HG03095 (cell line): Measurements from ENCODE around the gene LGR4.
"Not testable (repeated sequence)": the region's sequence is repeated elsewhere in the genome, so short reads cannot be mapped to it uniquely, and the experiment has no call there.

Source experiments
- ATAC-seq: cut with Tn5 transposase; IDR thresholded peaks from one replicate; pipeline ENCODE4 v1.9.1; 2021; ENCODE audit warnings: moderate library complexity; ENCODE audit not compliant: unreplicated experiment

Gene LGR4

DNA sequence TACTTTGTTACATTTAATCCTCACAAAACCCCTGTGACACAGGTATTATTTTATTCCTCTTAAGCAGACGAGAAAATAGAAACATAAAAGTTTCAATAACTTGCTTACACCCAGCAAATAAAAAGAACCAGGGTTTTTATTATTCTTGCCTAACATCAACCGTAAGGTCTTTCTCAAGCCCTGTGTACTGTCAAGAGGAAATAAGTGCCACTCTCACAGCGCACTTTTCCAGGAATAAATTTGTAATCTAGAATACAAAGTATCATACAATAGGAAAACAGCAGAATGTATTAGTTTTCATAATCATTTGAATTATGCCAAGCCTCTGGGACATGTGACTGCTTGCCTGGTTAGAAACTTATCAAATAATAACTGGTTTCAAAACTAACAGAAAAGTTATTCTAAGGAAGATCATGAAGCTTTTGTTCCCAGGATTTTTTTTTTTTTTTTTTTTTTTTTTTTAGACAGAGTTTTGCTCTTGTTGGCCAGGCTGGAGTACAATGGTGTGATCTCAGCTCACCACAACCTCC lies 117.0 kb downstream of the LGR4 start:
- no peak for ATAC-seq

DNA sequence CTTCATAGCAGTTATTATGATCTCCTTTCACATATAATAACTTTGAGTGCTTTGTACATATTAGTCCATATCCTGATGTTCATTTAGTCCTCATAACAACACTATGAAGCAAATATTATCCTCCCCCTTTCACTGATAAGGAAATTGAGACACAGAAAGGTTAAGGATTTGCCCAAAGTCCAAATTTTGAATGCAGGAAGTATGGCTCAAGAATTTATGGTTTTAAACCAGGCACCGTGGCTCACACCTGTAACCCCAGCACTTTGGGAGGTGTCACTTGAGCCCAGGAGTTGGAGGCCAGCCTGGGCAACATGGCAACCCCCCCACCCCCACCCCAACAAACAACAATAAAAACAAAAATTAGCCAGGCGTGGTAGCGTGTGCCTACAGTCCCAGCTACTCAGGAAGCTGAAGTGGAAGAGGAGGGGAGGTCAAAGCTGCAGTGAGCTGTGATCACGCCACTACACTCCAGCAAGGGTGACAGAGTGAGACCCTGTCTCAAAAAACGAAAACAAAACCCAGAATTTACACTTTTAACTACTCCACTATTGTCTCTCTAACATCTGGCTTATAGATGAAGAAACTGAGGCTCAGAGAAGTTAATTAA lies 118.1 kb downstream of the LGR4 start:
- no peak for ATAC-seq

DNA sequence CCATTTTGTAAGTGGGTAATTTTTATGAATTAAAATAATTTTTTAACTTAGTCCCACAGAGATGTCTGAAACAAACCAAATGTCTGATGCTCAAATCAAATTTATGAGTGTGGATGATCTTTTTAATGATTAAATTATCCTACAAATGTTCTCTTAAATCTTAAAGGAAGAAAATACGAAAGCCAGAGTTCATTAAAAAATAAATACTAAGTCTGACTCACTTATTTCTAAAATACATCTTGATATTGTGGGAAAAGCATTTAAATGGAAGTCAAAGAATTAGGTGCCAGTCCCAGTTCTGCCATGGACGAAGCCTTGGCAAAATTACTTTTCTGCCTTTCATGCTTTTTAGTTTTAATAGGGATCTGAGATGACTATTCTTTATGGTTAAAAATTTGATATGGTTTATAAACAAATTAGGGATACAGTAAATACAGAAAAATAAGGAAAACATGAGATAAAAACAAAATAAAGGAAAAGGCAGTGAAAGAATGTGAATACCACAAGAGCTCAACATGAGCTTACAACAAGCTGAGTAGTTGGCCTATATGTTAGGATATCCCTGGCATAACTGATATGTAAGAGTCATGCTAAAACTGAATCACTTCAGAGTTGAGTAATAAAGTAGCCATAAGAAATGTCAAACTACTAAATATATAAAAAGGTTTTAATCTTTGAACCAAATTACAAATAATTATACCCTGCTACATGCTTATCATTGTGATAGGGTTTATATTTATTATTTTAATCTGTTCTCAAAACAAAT lies 118.8 kb downstream of the LGR4 start:
- no peak for ATAC-seq

DNA sequence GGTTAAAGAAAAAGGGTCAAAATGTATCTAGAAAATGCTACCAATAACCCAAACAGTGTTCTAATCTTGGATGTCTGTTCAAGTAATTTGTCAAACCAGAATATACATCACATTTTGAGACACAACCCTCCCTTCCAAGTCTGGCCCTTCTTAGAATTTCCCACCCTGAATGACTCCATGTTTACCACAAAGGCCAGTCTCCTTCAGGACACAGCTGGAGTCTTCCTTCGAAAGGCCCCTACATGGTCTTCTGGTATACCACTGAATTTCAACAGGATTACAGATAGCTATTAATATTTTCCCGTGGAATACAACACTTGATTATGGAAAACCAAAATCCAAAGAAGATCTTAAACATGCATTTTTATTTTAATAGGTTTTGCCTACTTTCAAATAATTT lies 119.8 kb downstream of the LGR4 start:
- ATAC-seq, result no peak

DNA sequence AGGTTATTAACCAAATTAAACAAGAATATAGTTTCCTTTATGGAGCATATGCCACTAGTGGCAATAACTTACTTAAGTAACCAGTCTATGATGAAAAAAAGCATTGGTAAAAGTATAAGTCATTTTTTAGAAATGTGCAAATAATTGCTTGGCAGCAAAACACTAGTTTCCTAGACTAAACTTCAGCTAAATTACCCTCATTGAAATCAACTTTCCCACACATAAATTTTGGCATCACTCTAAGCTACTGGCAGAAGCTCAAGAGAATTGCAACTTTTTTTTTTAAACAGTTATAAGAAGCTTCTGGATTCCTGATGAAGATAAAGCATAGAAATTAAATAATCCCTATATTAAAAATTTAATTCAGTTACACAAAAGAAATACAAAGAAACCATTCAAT lies 122.1 kb downstream of the LGR4 start:
- no peak for ATAC-seq

DNA sequence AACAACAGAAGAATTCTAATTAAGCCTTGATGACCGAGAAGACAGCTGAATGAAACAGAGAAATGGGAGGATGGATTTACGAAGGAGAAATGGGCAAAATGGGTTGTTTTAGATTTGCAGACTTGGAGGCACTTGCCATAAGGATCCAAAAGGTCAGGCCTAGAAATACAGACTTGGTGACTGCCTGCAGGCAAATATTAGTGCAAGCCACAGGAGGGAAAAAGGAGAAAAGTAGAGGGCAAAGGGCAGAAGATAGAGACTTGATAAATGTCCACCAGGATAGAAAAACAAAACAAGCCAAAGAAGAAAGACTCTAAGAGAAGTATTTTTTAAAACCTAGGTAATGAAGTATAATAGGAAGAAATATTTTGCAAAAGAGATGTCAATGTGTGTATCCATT lies 122.7 kb downstream of the LGR4 start:
- ATAC-seq, result no peak

DNA sequence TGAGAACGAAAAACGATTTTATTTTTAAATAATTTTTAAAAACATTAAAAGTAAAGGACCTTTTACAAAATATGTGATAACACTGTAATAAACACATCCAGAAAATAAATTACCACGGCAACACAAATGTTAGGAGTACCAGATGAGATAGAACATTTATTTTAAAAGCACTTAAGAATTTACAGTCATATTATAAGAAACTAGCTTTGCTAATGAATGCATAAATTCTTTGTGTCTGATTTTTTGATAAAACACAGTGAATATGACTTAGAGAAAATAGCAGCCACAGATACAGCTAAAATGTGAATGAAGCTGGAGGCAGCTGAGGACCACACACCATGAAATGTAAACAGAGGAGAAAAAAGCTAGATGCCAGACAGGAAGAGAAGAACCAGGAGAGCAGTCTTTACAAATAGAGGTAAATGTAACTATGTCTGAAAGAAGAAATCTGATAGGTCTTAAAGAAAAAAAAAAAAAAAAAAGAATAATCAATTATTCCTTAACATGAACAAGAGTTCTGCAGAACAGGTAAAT lies 124.2 kb downstream of the LGR4 start:
- no peak for ATAC-seq

DNA sequence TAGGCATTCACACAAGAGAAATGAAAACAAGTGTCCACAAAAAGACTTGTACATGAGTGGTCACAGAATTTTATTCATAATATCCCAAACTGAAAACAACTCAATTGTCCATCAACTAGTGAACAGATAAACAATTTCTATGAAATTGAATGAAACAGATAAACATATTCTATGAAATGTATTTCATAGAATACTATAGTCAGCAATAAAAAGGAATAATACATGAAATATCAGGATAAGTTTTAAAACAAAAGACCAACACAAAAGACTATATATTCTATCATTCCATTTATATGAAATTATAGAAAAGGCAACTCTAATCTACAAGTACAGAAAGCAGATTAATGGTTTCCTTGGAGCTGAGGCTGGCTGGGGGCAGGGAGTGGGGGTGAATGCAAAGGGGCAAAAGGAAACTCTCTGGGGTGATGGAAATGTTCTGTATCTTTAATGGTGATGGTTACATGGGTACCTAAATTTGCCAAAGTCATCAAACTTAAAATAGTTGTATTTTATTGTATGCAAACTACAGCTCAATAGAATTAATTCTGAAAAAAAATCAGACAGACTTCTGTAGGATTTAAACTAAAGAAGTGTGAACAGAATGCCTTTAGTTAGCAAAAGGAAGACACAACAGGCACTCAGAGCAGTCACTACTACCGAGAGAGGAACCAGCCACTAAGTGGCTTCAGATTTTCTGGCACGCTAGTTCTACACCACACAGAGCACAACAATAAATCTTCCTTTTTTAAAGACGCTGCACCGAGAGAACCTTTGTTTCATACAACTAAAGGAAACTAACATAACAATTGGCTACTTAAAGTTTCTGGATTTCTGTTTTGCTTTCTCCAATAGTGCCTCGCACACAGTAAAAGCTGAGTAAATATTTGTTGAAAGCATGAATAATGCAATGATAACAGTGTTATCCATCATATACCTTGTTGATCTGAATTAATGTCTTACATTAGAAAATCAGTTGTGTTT lies 124.9 kb downstream of the LGR4 start:
- ATAC-seq, result no peak

DNA sequence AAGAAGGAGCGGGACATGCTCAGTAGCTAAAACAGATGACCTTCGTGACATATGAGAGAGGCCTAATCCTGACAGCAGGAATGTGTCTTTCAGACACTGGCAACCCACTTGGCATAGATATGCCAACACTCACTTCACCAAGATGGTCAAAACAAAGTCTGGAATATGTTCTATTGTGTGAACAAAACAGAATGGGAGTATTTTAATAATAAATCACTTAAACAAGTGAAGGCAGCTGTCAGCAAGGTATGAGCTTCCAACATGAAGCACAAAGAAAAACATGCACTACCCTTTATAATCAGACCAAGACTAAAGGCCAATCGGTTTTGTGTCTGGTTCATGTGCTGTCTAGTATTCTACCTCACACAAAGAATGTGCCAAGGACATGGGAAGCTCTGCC lies 132.6 kb downstream of the LGR4 start:
- ATAC-seq, result no peak

DNA sequence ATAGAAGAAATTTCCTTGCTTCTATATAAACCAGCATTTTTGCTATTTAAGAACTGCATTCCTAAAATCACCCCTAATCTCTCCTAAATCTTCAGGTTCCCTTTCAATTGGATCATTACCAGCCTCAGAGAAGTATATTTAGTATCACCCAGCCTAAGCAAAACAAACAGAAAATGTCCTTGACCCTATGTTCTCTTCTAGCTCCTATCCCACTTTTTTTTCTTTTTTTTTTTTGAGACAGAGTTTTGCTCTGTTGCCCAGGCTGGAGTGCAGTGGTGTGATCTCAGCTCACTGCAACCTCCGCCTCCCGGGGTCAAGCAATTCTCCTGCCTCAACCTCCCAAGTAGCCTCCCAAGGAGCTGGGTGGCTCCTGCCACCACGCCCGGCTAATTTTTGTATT lies 137.8 kb downstream of the LGR4 start:
- ATAC-seq, result not testable (repeated sequence)

DNA sequence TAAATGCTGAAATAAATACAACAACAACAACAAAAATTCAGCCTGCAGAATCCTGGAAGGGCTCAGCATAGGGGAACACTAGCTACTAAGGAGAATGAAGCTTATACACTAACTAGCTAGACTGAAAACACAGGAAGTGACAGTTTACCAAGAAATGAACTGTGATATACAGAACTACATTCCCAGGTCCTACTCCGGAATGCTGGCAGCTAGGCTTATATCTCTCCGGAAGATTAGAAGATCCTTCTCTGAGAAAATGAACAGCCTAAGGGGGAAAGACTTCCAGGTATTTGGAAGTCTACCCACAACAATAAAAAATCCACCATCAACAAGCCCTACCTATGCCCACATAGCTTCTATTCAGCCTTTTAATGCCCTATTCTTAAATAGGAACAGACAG lies 140.6 kb downstream of the LGR4 start:
- no peak for ATAC-seq

DNA sequence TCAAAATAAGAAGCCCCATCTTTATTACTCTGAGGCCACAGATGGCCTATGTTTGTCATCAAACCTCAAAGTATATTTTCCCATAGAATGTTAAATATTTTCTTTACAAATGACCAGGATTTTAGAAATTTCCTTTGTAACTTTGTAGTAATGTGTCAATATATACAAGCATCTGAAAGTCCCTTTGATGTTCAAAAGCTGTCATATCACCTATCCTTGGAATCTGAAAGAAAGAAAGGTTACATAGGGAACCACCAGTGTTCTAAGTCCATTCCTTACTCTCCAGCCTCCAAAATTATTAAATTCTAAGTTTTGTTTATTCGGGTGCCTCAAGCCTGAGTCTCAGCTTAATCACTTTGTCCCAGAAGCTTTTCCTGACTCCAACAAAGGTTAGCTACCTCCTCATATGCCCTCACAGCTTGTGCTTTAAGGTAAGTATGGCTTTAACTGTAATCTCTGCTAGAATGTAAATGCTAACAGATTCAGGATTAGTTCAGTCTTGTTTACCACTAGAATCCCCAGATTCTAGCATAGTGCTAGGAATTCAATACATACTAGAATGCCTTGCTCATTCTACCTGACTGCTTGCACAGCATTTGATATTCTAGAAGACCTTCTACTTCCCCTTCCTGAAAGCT lies 141.8 kb downstream of the LGR4 start:
- no peak for ATAC-seq

DNA sequence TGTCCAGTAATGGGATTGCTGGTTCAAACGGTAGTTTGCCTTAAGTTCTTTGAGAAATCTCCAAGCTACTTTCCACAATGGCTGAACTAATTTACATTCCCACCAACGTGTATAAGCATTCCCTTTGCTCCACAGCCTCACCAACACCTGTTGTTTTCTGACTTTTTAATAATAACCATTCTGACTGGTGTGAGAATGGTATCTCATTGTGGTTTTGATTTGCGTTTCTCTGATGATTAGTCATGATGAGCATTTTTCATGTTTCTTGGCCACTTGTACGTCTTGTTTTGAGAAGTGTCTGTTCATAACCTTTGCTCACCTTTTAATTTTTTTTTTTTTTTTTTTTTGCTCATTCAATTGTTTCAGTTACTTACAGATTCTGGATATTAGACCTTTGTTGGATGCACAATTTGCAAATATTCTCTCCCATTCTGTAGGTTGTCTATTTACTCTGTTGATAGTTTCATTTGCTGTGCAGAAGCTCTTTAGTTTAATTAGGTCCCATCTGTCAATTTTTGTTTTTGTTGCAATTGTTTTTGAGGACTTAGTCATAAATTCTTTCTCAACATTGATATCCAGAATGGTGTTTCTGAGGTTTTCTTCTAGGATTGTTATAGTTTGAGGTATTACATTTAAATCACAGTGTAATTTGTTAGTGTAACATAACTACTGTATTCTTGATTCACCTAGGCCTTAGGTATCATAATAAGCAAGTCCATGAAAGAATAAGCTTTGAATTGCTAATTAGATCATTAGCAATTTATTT lies 142.5 kb downstream of the LGR4 start:
- no peak for ATAC-seq

DNA sequence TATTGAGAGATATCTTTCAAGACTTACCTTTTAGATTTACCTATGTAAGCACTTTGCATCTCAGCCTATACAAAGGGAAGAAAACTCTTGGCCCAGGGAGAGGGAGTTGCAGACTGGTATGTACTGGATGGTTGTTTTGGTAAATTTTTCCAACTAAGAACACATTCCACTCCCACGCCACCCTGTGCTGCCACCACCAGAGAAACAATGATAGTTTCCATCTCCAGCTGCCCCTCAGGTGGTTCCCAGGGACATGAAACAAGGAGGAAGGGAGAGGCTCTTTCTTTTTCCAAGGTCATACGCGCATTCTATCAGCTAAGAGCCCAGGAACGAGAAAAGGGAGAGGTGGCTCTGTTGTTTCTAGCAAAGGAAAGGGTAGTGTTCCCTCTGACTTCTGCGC lies 144.0 kb downstream of the LGR4 start:
- ATAC-seq, result no peak

DNA sequence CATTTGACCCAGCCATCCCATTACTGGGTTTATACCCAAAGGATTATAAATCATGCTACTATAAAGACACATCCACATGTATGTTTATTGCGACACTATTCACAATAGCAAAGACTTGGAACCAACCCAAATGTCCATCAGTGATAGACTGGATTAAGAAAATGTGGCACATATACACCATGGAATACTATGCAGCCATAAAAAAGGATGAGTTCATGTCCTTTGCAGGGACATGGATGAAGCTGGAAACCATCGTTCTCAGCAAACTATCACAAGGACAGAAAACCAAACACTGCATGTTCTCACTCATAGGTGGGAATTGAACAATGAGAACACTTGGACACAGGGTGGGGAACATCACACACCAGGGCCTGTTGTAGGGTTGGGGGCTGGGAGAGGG lies 145.5 kb downstream of the LGR4 start:
- not testable (repeated sequence) for ATAC-seq

DNA sequence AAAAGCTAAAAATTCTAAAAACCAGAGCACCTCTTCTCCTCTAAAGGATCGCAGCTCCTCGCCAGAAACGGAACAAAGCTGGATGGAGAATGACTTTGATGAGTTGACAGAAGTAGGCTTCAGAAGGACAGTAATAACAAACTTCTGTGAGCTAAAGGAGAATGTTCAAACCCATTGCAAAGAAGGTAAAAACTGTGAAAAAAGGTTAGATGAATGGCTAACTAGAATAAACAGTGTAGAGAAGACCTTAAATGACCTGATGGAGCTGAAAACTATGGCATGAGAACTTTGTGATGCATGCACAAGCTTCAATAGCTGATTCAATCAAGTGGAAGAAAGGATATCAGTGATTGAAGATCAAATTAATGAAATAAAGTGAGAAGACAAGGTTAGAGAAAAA lies 150.4 kb downstream of the LGR4 start:
- ATAC-seq, result not testable (repeated sequence)

DNA sequence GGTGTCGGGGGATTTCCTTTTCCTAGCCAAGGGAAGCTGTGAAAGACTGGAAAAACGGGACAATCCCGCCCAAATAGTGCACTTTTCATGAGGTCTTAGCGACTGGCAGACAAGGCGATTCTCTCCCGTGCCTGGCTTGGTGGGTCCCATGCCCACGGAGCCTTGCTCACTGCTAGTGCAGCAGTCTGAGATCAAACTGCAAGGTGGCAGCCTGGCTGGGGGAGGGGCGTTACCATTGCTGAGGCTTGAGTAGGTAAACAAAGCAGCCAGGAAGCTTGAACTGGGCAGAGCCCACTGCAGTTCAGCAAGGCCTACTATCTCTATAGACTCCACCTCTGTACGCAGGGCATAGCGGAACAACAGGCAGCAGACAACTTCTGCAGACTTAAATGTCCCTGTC lies 151.2 kb downstream of the LGR4 start:
- ATAC-seq, result not testable (repeated sequence)

DNA sequence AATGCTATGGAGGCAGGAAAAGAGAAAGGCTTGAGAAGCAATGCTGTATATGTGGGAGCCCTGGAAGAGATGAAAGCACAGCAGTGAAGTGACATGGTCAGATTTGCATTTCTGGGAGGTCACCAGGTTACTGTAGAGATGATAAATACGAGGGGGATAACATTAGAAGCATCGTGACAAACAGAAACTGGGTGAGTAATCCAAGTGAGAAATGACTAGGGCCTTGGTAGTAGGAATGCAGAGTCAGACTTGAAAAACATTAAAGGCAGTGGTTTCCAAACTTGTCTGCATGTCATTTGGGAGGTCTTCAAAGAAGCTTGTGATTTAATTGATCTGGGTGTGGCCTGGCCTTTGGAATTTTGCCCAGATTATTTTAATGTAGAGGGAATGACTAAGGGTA lies 153.5 kb downstream of the LGR4 start:
- ATAC-seq, result peak; percentile 99

DNA sequence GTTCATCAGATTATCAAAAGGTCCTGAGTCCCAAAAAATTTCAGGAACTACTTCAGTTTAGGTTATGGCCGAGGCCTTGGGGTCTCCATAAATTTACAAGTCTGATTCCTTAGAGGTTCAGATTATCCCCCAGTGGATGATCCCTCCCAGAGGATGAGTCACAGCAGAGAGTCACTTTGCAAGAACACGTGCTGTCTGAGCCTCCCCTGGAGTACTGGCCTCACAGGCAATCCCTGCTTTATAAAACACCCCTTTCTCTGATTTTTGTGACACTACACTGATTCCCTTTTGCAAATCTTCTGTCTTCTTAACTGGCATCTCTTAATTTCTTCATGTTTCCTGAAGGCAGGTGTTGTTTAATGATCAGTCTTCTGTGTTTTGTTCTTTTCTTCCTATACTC lies 154.8 kb downstream of the LGR4 start:
- ATAC-seq, result no peak
